Esophagus squamous epithelium (tissue), 4 donors: Measurements from ENCODE around the gene N4BP2.

Source experiments
- POLR2A ChIP-seq, 4 donors: fragments of 450-650 bp; IDR thresholded peaks; one replicate each; pipeline ENCODE4 v1.6.1; 2017; ENCODE audit warnings: antibody characterized with exemption in 4 of 4, mild to moderate bottlenecking in 4 of 4, moderate library complexity in 3 of 4
- TF ChIP-seq, protein P1 (sequence below), 6 experiments: fragments of 450-650 bp in 4 of 6; fragments of 200-600 bp in 2 of 6; sonication (generic) in 2 of 6; IDR thresholded peaks; one replicate each; pipeline ENCODE4 v1.5.1; 2016 to 2019; ENCODE audit warnings: antibody characterized with exemption in 6 of 6, mild to moderate bottlenecking in 4 of 6, moderate library complexity in 4 of 6

- TF ChIP-seq, protein P1, sequence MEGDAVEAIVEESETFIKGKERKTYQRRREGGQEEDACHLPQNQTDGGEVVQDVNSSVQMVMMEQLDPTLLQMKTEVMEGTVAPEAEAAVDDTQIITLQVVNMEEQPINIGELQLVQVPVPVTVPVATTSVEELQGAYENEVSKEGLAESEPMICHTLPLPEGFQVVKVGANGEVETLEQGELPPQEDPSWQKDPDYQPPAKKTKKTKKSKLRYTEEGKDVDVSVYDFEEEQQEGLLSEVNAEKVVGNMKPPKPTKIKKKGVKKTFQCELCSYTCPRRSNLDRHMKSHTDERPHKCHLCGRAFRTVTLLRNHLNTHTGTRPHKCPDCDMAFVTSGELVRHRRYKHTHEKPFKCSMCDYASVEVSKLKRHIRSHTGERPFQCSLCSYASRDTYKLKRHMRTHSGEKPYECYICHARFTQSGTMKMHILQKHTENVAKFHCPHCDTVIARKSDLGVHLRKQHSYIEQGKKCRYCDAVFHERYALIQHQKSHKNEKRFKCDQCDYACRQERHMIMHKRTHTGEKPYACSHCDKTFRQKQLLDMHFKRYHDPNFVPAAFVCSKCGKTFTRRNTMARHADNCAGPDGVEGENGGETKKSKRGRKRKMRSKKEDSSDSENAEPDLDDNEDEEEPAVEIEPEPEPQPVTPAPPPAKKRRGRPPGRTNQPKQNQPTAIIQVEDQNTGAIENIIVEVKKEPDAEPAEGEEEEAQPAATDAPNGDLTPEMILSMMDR (IDR thresholded peaks at IDR 0.05), result no peak
- TF ChIP-seq POLR2A (IDR thresholded peaks at IDR 0.05), result no peak
Measured at GRCh38 chr4:40202474-40202873, 145.8 kb downstream of the N4BP2 start.
